DND-41 (cell line): ENCODE data around the gene CMSS1.

Experiments
- ATAC-seq: fragments of 200-7000 bp; cut with Tn5 transposase; 3 replicates; pipeline ENCODE4 v1.9.1; 2021; ENCODE audit warnings: low read depth; ENCODE audit not compliant: insufficient read depth
- DNase-seq: peaks from one replicate; pipeline ENCODE4 v3.0.0-alpha.2; 2020
- H2AFZ ChIP-seq: 2 replicates; pipeline ENCODE4 v1.6.0; 2012; ENCODE audit warnings: low read depth, low read length
- H3K27ac ChIP-seq: 2 replicates; pipeline ENCODE4 v1.5.1; 2012; ENCODE audit warnings: low read length, inconsistent platforms
- H3K27me3 ChIP-seq: fragments of 200-600 bp; sonication (generic); 2 replicates; pipeline ENCODE4 v1.6.0; 2012; ENCODE audit warnings: low read length, mild to moderate bottlenecking, inconsistent platforms; ENCODE audit not compliant: insufficient read depth, poor library complexity
- H3K36me3 ChIP-seq: 2 replicates; pipeline ENCODE4 v1.5.1; 2012; ENCODE audit warnings: low read length, inconsistent platforms; ENCODE audit not compliant: insufficient read depth
- H3K4me1 ChIP-seq: 2 replicates; pipeline ENCODE4 v1.5.1; 2012; ENCODE audit warnings: mild to moderate bottlenecking, low read length; ENCODE audit not compliant: insufficient read depth
- H3K4me2 ChIP-seq: 2 replicates; pipeline ENCODE4 v1.6.0; 2012; ENCODE audit warnings: mild to moderate bottlenecking, moderate library complexity, low read length, inconsistent platforms; ENCODE audit not compliant: insufficient read depth
- H3K4me3 ChIP-seq, 2 experiments: fragments of 200-600 bp in 1 of 2; shearing (Covaris generic) in 1 of 2; 2 replicates each; pipeline ENCODE4 v1.5.1; 2012 to 2016; ENCODE audit warnings: inconsistent platforms in 2 of 2, low read length in 2 of 2, mild to moderate bottlenecking in 2 of 2, low read depth in 1 of 2, moderate library complexity in 1 of 2
- H3K79me2 ChIP-seq: 2 replicates; pipeline ENCODE4 v1.6.0; 2012; ENCODE audit warnings: low read length, inconsistent platforms; ENCODE audit not compliant: insufficient read depth
- H3K9ac ChIP-seq: 2 replicates; pipeline ENCODE4 v1.6.0; 2012; ENCODE audit warnings: low read depth, mild to moderate bottlenecking, inconsistent platforms, low read length, moderate library complexity
- H3K9me3 ChIP-seq: 2 replicates; pipeline ENCODE4 v1.5.1; 2012; ENCODE audit warnings: low read length, moderate library complexity, mild to moderate bottlenecking, inconsistent platforms; ENCODE audit not compliant: insufficient read depth, severe bottlenecking
- H4K20me1 ChIP-seq: 2 replicates; pipeline ENCODE4 v1.6.0; 2012; ENCODE audit warnings: low read length; ENCODE audit not compliant: insufficient read depth
- CTCF ChIP-seq: IDR thresholded peaks from 2 replicates; pipeline ENCODE4 v1.5.1; 2012; ENCODE audit warnings: borderline replicate concordance, low read length, moderate library complexity, mild to moderate bottlenecking; ENCODE audit not compliant: poor library complexity, severe bottlenecking; ENCODE audit errors: extremely low read depth
- EZH2 ChIP-seq: IDR thresholded peaks from 3 replicates; pipeline ENCODE4 v1.6.1; 2012; ENCODE audit warnings: borderline replicate concordance, low read depth, mild to moderate bottlenecking, moderate library complexity, low read length, inconsistent platforms; ENCODE audit not compliant: severe bottlenecking

Gene CMSS1

GRCh38 chr3:99884484-99884883, 66.8 kb downstream of the CMSS1 start:
- no peak for DNase-seq
- no peak overlapping the region for H2AFZ ChIP-seq
- ATAC-seq = peak; percentile 42; the same call in 2 of the 3 replicates
- no peaks in the 10 kb centered on the region for H3K4me1 ChIP-seq
- no peak for TF ChIP-seq EZH2
- TF ChIP-seq CTCF = no peak
- no peak overlapping the region for H3K9ac ChIP-seq
- H3K4me2 ChIP-seq = no peak overlapping the region
- H3K27me3 ChIP-seq = no peaks in the 10 kb centered on the region
- H4K20me1 ChIP-seq = peaks cover 4% of the 10 kb centered on the region; the same call in 1 of the 2 replicates
- no peaks in the 10 kb centered on the region for H3K36me3 ChIP-seq
- no peak overlapping the region for H3K4me3 ChIP-seq
- no peak overlapping the region for H3K27ac ChIP-seq
- H3K9me3 ChIP-seq = no peaks in the 10 kb centered on the region
- no peaks in the 10 kb centered on the region for H3K79me2 ChIP-seq

GRCh38 chr3:99885085-99885484, 67.4 kb downstream of the CMSS1 start:
- Histone ChIP-seq H3K27me3 (no peaks in the 10 kb centered on the region), H3K4me2 (no peak overlapping the region), H3K4me3 (no peak overlapping the region), H3K27ac (no peak overlapping the region), H3K9ac (no peak overlapping the region), H4K20me1 (no peaks in the 10 kb centered on the region; the same call in 1 of the 2 replicates), H3K36me3 (no peaks in the 10 kb centered on the region), H3K9me3 (no peaks in the 10 kb centered on the region), H3K79me2 (no peaks in the 10 kb centered on the region), H3K4me1 (no peaks in the 10 kb centered on the region), H2AFZ (no peak overlapping the region)
- no peak for ATAC-seq
- TF ChIP-seq CTCF (no peak), EZH2 (no peak)
- no peak for DNase-seq

- no peak overlapping the region for H3K27ac ChIP-seq
- no peaks in the 10 kb centered on the region for H3K79me2 ChIP-seq
- no peak overlapping the region for H3K4me3 ChIP-seq
- no peak overlapping the region for H2AFZ ChIP-seq
- no peaks in the 10 kb centered on the region; the same call in 1 of the 2 replicates for H4K20me1 ChIP-seq
- H3K27me3 ChIP-seq = no peaks in the 10 kb centered on the region
- no peaks in the 10 kb centered on the region for H3K36me3 ChIP-seq
- ATAC-seq (no peak), DNase-seq (no peak)
- H3K9ac ChIP-seq = no peak overlapping the region
- no peaks in the 10 kb centered on the region for H3K4me1 ChIP-seq
- no peak overlapping the region for H3K4me2 ChIP-seq
- H3K9me3 ChIP-seq = no peaks in the 10 kb centered on the region
- no peak for TF ChIP-seq EZH2
- no peak for TF ChIP-seq CTCF
Measured at GRCh38 chr3:99885851-99886250, 68.2 kb downstream of the CMSS1 start.
